Measurements from ENCODE around the gene LLGL2. TPM values are rescaled to one million over a fixed set of nuclear protein-coding genes. Genes with fewer than 3 reads are reported as not detected.

LLGL2 gene
- total RNA-seq, 2 donors from 2014 or later: 6.4 to 20.0 TPM

DNA sequence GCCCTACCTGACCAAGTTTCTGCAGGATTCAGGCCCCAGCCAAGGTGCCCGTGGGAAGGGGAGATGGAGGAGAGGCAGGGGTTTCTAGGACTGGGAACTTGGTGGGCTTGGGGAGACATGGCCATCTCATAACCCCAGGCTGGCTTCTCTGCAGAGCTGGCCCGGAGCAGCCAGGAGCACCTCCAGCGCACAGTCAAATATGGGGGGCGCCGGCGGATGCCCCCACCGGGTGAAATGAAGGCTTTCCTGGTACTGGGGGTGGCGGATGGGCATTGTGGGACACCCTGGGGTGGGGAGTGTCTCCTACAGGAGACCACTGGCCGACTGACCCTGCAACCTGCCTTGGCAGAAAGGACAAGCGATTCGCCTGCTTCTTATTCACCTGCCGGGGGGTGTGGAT is 98.5 kb downstream of the LLGL2 start:
- peaks cover 21% of the 10 kb centered on the region for H3K36me3 ChIP-seq
- DNase-seq (ENCODE audit: low spot score) (no peak), ATAC-seq (ENCODE audit: insufficient number of reproducible peaks, low FRiP score, low read depth) (no peak)
- H3K27ac ChIP-seq: no peak overlapping the region
- no peaks in the 10 kb centered on the region for H3K4me1 ChIP-seq (ENCODE audit: control insufficient read depth in 1 of 2, low read depth in 2 of 2)
- no peaks in the 10 kb centered on the region for H3K9me3 ChIP-seq
- TF ChIP-seq, protein P1, sequence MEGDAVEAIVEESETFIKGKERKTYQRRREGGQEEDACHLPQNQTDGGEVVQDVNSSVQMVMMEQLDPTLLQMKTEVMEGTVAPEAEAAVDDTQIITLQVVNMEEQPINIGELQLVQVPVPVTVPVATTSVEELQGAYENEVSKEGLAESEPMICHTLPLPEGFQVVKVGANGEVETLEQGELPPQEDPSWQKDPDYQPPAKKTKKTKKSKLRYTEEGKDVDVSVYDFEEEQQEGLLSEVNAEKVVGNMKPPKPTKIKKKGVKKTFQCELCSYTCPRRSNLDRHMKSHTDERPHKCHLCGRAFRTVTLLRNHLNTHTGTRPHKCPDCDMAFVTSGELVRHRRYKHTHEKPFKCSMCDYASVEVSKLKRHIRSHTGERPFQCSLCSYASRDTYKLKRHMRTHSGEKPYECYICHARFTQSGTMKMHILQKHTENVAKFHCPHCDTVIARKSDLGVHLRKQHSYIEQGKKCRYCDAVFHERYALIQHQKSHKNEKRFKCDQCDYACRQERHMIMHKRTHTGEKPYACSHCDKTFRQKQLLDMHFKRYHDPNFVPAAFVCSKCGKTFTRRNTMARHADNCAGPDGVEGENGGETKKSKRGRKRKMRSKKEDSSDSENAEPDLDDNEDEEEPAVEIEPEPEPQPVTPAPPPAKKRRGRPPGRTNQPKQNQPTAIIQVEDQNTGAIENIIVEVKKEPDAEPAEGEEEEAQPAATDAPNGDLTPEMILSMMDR (IDR thresholded peaks at IDR 0.05): no peak
- no peak overlapping the region for H3K4me3 ChIP-seq
- no peaks in the 10 kb centered on the region for H3K27me3 ChIP-seq (replicated peaks; ENCODE audit: insufficient read depth)

Other genes starting within 250 kb of the LLGL2 start
- 10 to 100 TPM in 1 of 2 donors, 1 to 10 TPM in 1; 6.1 to 12.6 TPM for gene SLC25A19, start 236.3 kb upstream of the LLGL2 start, total RNA-seq
- gene GRB2, start 120.0 kb upstream of the LLGL2 start, total RNA-seq: 100 to 1,000 TPM; 120 to 144 TPM
- gene TMEM94, start 69.1 kb upstream of the LLGL2 start, total RNA-seq: 10 to 100 TPM; 57.1 to 83.4 TPM
- gene CASKIN2, start 10.2 kb upstream of the LLGL2 start, total RNA-seq: 10 to 100 TPM; 26.0 to 32.4 TPM
- 10 to 100 TPM; 17.1 to 48.6 TPM for gene TSEN54, start 9.2 kb upstream of the LLGL2 start, total RNA-seq
- gene MYO15B, start 62.1 kb downstream of the LLGL2 start, total RNA-seq: 100 to 1,000 TPM; 103 to 151 TPM
- gene SMIM5, start 107.7 kb downstream of the LLGL2 start, total RNA-seq: under 1 TPM; 0.27 to 0.28 TPM
- gene RECQL5, start 141.5 kb downstream of the LLGL2 start, total RNA-seq: 10 to 100 TPM; 12.6 to 29.9 TPM
- 10 to 100 TPM; 65.1 to 70.4 TPM for gene SAP30BP, start 141.6 kb downstream of the LLGL2 start, total RNA-seq
- 10 to 100 TPM; 11.6 to 21.1 TPM for gene ITGB4, start 195.8 kb downstream of the LLGL2 start, total RNA-seq
- 10 to 100 TPM; 29.6 to 58.3 TPM for gene GALK1, start 239.5 kb downstream of the LLGL2 start, total RNA-seq

Data from thoracic aorta (tissue), 2 donors.